Epithelial cell of prostate (primary cell): Measurements from ENCODE around the gene PAN3.
"Not testable (repeated sequence)": the region's sequence is repeated elsewhere in the genome, so short reads cannot be mapped to it uniquely, and the experiment has no call there.

Experiments used
- DNase-seq: peaks from one replicate; pipeline ENCODE4 v3.0.0-alpha.2; 2011; ENCODE audit warnings: low read depth, low spot score
- H3K27ac ChIP-seq: fragments of 450-650 bp; 2 replicates; pipeline ENCODE4 v1.5.1; 2017; ENCODE audit warnings: mild to moderate bottlenecking

Gene PAN3

GRCh38 chr13:28129911-28130693 lies 8.2 kb upstream of the PAN3 start:
- no peak for DNase-seq
- no peak overlapping the region for H3K27ac ChIP-seq

GRCh38 chr13:28131646-28132045 lies 6.7 kb upstream of the PAN3 start:
- no peak for DNase-seq
- H3K27ac ChIP-seq: no peak overlapping the region

GRCh38 chr13:28136916-28137315 lies 1.4 kb upstream of the PAN3 start:
- no peak for DNase-seq
- no peak overlapping the region for H3K27ac ChIP-seq

- peak overlapping the region; percentile 94 for H3K27ac ChIP-seq
- no peak for DNase-seq
Measured at GRCh38 chr13:28137596-28137995, 749 bp upstream of the PAN3 start.

- peak; percentile 63 for DNase-seq
- peak overlapping the region; percentile 94 for H3K27ac ChIP-seq
Measured at GRCh38 chr13:28138756-28139470, 568 bp downstream of the PAN3 start.

- DNase-seq: no peak
- H3K27ac ChIP-seq: peak overlapping the region; percentile 94
Measured at GRCh38 chr13:28140433-28141125, 2.2 kb downstream of the PAN3 start.

- H3K27ac ChIP-seq, DNase-seq: not testable (repeated sequence)
Measured at GRCh38 chr13:28141542-28141941, 3.2 kb downstream of the PAN3 start.

GRCh38 chr13:28145049-28145448 lies 6.7 kb downstream of the PAN3 start:
- H3K27ac ChIP-seq: no peak overlapping the region
- DNase-seq: no peak

GRCh38 chr13:28147495-28147894 lies 9.2 kb downstream of the PAN3 start:
- no peak overlapping the region for H3K27ac ChIP-seq
- no peak for DNase-seq

- H3K27ac ChIP-seq: no peak overlapping the region
- no peak for DNase-seq
Measured at GRCh38 chr13:28159057-28159456, 20.7 kb downstream of the PAN3 start.

GRCh38 chr13:28161370-28161769 lies 23.0 kb downstream of the PAN3 start:
- DNase-seq: no peak
- no peak overlapping the region for H3K27ac ChIP-seq

GRCh38 chr13:28163587-28163986 lies 25.2 kb downstream of the PAN3 start:
- no peak overlapping the region for H3K27ac ChIP-seq
- no peak for DNase-seq

- DNase-seq: no peak
Measured at GRCh38 chr13:28166257-28166656, 27.9 kb downstream of the PAN3 start.

GRCh38 chr13:28171266-28171665 lies 32.9 kb downstream of the PAN3 start:
- no peak for DNase-seq
- no peak overlapping the region for H3K27ac ChIP-seq

More at GRCh38 chr13:28166257-28166656, 27.9 kb downstream of the PAN3 start:
- no peak overlapping the region for H3K27ac ChIP-seq

- no peak for DNase-seq
- H3K27ac ChIP-seq: peak overlapping the region; percentile 19
Measured at GRCh38 chr13:28172947-28173346, 34.6 kb downstream of the PAN3 start.

GRCh38 chr13:28173793-28174192 lies 35.4 kb downstream of the PAN3 start:
- peak overlapping the region; percentile 19 for H3K27ac ChIP-seq
- DNase-seq: peak; percentile 52

GRCh38 chr13:28177327-28177726 lies 39.0 kb downstream of the PAN3 start:
- no peak overlapping the region for H3K27ac ChIP-seq
- no peak for DNase-seq

GRCh38 chr13:28177877-28178276 lies 39.5 kb downstream of the PAN3 start:
- no peak for DNase-seq
- H3K27ac ChIP-seq: no peak overlapping the region

- DNase-seq: no peak
- no peak overlapping the region for H3K27ac ChIP-seq
Measured at GRCh38 chr13:28179974-28180373, 41.6 kb downstream of the PAN3 start.

GRCh38 chr13:28181413-28181812 lies 43.1 kb downstream of the PAN3 start:
- peak; percentile 78 for DNase-seq
- peak overlapping the region; percentile 4 for H3K27ac ChIP-seq

- H3K27ac ChIP-seq: no peak overlapping the region
- no peak for DNase-seq
Measured at GRCh38 chr13:28185256-28185655, 46.9 kb downstream of the PAN3 start.
